Activated naive CD4-positive, alpha-beta T cell treated with anti-CD3 and anti-CD28 coated beads, Interleukin-2, amount 10 ng/mL, durations not matched to agents 5 hours and 36 hours (primary cell): Measurements from ENCODE around the gene NAA15. TPM values are rescaled to one million over a fixed set of nuclear protein-coding genes. Genes with fewer than 3 reads are reported as not detected.

Source experiments
- total RNA-seq, 2 experiments: library from RNA; stranded (reverse); gene quantifications; one replicate each; pipeline ENCODE4 v1.2.3, GENCODE V29; 2021

The NAA15 gene
- 10 to 100 TPM; 40.6 to 42.2 TPM for total RNA-seq

DNA sequence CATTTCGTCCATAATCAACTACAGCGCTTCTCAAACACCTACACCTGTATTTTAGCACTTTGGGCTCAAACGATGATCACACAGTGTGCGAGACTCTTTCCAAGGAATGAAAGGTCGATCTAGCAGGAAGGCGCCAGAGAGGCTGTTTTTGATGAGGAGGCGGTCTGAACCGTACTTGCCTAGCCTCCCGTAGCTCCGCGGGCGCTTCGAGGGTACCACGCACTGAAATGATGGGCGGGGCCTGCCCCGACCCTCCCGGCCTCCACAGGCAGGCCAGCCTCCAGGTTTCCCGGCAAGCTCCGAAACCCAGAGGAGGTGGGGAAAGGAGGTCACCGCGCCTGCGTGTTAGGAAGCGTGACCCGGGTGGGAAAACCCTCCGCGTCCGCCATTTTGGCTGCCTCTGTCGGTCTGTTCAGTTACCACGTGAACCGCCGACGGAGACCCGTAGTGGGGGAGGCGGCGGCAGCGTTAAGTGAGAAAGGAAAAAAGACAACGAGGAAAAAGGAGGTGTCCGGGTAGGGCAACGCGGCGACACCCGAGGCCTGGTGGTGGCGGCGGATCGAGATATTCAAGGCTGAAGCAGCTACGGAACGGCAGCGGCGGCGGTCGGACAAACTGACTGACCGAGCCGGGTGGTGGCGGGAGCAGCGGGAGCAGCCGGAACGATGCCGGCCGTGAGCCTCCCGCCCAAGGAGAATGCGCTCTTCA, at the start of gene NAA15:
NAA15 (plus strand) TSS at position 393 of the 708 bp plus-strand sequence; CDS start at position 666, 273 bp downstream.

DNA sequence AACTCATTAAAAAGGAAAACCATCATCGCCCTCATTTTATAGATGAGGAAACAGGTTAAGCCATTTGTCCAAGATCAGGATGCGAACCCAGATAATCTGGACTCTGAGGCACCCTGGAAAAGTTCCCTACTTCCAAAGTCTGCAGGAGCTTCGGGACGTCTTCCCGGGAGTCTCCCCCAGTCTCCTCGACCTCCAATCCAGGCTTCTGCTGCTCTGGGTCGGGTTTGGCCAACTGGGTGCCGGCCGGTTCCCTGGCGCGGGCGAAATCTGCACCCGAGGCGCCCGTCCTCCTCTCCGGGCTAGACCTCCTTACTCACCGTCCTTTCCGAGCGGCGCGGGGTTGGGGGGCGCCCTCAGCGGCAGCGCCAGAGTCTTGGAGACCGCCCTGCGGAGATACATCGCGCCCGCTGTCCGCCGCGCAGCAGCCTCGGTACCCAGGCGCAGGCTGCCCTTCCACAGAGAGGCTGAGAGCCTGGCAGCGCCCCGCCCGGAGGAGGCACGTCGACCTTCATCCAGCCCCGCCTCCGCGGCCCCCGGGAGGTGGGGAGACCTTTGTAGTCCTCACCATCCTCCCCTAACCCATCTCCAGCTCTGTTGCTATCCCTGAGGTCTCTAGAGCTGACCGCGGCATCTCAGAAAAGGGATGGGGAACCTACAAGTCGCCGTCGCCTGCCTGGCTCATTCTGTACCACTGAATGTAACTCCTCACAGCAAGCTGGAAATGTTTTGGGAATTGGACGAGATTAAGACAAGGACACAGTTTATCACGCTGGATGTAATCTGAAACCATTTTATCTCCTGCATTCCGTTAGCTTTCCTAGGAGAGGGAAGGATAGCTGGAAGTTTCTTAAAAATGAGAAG, 21.3 kb upstream of the NAA15 start, which contains the start of gene MGARP:
MGARP (minus strand) TSS at position 466 of the 861 bp plus-strand sequence; CDS start at position 399, 67 bp downstream.

DNA sequence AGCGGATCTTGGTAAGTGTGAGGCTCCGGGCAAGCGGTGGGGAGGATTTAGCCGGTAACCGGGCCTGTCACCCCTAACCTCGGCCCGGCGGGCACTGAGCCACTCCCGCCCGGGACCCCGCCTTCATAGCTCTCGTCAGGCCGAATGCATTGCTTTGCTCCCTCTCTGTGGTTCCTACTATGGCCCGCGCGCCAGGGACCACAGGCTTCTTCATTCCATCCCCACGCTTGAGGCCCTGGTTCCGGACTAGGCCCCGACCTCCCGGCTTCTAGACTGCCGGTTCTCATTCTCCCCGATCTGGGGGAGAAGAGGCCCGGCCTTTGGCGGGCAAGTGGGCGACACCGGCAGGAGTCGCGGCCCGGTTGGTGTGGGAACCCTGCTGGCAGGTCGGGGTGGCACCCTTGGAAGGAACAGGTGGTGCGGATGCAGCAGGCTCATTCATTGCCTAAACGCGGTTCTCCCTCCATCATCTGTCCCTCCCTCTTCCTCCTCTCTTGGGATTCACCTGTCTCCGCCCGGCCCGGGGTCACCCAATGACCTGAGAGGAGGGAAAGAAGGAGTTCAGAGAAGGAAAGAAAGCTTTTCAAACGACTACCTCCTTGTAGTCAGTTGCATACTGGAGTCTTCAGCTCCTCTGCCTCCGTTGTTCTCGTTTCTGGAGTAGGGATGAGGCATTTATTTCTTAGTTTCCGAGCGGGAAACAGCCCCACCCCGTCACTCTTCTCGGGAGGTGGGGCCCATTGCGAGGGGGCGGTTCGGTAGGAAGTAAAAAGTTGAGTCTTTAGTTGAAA, 711 bp downstream of the NAA15 start, which contains the start of gene NDUFC1:
NDUFC1 (minus strand) TSS at position 657 of the 791 bp plus-strand sequence. CDS start 6,679 bp downstream, outside the sequence.

DNA sequence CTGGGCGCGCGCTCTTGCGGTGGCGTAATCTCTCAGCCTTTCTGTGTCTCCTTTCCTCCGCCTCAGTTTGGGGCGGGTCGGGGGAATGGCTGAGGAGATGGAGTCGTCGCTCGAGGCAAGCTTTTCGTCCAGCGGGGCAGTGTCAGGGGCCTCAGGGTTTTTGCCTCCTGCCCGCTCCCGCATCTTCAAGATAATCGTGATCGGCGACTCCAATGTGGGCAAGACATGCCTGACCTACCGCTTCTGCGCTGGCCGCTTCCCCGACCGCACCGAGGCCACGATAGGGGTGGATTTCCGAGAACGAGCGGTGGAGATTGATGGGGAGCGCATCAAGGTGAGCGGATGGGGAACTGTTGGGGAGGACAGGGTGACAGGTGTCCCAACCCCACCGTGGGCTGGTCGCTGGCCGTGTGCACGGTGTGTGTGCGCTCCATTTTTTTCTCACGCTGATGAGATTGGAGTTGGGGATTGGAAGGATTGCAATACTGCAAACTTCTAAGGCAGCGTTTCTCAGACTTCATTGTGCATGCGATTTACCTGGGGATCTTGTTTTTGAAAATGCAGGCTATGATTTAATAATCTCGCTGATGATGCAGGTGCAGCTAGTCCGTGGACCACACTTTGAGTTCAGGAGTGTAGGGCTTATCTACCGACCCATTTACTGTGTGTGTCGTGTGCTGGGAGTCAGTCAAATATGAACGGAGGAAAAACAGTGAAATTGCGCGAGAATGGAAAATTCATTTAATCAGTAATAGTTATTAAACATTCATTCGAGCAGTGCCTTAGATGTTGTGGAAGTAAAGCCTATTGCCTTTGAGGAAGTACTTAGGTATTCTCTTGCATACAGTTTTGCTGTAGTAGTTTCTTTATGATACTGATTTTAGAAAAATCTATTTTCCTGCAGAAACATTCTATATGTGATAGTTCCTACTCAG, 153.1 kb downstream of the NAA15 start, which contains the start of gene RAB33B:
RAB33B (plus strand) TSS at position 11 of the 935 bp plus-strand sequence; CDS start at position 86, 75 bp downstream.

Other genes starting within 250 kb of the NAA15 start
- 10 to 100 TPM; 42.5 to 44.1 TPM for gene ELF2, start 124.3 kb upstream of the NAA15 start, total RNA-seq
- gene MGARP, start 21.3 kb upstream of the NAA15 start, total RNA-seq, result not detected
- 10 to 100 TPM; 32.2 to 33.2 TPM for gene NDUFC1, start 972 bp downstream of the NAA15 start, total RNA-seq
- 1 to 10 TPM; 7.3 to 8.0 TPM for gene RAB33B, start 152.6 kb downstream of the NAA15 start, total RNA-seq